ENCODE data around the gene DGKG.

DGKG gene

DNA sequence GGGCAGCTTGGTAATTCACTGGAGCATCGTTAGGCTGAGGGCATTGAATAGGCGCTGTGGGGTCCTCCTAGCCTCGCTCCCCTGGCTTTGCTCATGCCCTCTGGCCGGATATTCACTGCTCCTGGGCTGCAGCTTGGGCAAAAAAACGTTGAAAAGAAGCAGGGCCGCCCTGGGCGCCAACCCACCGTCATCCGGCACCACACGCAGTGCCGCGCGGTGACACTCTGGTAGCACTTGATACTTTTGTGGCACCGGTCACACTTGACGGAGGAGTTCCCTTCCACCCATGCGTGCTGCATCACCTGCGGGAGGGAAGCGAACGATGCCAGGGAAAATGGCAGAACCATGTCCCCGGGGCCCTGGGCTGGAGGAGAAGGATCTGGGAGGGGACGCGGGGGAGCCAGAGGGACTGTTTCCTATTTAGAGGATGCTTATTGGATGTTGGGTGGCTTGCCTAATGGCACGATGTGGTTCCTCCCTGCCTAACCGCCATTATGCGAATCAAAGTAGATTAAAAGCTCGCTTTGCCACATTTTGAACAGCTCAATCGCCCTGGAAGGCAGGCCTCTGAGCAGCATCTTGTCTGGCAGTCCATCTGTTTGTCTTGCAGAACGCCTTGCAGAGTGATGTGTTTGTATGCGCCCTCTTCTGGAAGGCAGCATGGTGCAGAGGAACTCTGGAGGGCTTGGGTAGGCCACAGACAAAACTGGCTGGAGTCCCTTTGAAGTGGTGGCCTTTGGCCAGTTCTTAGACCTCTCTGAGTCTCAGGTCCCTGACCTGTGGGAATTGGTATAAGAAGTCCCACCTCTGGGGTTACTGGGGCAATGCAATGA, 93.2 kb downstream of the DGKG start:
- DNase-seq = no peak

GRCh38 chr3:186267758-186268157, 94.3 kb downstream of the DGKG start:
- no peak for DNase-seq

- no peak for DNase-seq
Measured at GRCh38 chr3:186264608-186265400, 97.2 kb downstream of the DGKG start.

- DNase-seq = peak; percentile 42
Measured at GRCh38 chr3:186261638-186262037, 100.4 kb downstream of the DGKG start.

- DNase-seq = no peak
Measured at GRCh38 chr3:186260726-186261125, 101.3 kb downstream of the DGKG start.

GRCh38 chr3:186259612-186260383, 102.2 kb downstream of the DGKG start:
- peak; percentile 30 for DNase-seq

GRCh38 chr3:186258968-186259367, 103.1 kb downstream of the DGKG start:
- DNase-seq = no peak

DNA sequence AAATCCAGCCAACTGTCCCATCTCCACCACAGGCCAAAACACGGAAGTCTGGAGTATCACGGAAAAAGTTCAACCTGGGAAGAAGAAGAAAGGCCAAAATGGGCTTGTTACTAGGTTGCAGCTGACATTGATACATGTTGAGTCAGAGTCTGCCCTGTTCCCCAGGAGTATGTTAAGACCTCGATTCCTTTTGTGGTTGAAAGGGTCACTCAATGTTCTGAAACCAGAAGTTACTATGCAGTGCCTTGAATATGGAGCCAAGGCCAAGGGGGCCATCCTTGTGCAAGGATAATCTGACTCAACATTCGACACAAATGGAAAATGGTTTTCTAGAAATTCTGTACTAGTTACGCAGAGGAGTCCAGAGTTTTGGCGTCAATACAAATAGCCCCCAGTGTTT, 104.2 kb downstream of the DGKG start:
- DNase-seq = no peak

DNA sequence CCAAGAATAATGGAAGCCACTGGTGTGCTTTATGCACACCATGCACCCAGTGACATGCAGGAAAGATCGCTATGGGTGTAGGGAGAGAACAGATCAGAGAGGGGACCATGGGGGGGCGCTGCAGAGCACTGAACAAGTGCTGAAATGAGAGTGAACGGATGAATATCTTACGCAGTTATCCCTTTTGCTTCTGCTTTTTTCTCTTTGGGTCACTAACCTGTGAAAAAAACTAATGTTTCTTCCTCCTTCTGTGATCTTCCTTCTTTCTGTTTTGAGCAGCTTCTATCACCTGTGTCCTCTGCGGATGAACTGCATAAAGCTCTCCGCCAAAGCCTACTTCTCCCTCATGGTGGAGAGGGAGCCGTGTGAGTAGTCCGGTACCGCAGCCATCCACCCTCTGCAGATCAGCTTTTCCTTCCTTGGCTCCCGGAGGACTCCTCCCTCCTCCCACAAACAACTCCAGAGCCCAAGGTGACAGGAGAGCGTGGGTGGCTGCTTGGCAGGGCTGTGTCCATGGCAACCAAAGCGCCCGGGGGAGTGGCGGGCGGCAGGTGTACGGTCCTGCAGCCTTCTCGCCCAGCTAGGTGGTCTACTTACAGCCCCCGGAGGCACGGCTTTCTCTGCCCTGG, 106.2 kb downstream of the DGKG start:
- DNase-seq = no peak

- no peak for DNase-seq
Measured at GRCh38 chr3:186254676-186255650, 107.1 kb downstream of the DGKG start.

GRCh38 chr3:186251948-186252619, 110.0 kb downstream of the DGKG start:
- DNase-seq = peak; percentile 85

DNA sequence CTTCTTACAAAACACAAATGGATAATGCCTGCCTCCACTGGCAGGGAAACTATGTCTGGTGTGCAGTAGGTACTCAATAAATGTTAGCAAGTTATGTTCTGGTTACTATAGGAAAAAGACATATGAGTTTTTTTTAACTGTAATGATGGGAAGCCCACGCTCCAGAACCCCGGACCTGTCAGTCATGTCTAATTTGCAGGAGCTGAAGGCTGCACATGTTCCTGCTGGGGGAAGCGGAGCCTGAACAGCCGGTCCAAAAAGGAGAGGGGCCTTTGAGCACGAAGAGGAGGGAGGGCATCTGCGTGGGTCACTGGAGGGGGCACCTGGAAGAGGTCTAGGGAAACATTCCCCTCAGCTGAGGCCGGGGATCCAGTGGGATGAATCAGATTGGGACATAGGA, 113.2 kb downstream of the DGKG start:
- no peak for DNase-seq

DNA sequence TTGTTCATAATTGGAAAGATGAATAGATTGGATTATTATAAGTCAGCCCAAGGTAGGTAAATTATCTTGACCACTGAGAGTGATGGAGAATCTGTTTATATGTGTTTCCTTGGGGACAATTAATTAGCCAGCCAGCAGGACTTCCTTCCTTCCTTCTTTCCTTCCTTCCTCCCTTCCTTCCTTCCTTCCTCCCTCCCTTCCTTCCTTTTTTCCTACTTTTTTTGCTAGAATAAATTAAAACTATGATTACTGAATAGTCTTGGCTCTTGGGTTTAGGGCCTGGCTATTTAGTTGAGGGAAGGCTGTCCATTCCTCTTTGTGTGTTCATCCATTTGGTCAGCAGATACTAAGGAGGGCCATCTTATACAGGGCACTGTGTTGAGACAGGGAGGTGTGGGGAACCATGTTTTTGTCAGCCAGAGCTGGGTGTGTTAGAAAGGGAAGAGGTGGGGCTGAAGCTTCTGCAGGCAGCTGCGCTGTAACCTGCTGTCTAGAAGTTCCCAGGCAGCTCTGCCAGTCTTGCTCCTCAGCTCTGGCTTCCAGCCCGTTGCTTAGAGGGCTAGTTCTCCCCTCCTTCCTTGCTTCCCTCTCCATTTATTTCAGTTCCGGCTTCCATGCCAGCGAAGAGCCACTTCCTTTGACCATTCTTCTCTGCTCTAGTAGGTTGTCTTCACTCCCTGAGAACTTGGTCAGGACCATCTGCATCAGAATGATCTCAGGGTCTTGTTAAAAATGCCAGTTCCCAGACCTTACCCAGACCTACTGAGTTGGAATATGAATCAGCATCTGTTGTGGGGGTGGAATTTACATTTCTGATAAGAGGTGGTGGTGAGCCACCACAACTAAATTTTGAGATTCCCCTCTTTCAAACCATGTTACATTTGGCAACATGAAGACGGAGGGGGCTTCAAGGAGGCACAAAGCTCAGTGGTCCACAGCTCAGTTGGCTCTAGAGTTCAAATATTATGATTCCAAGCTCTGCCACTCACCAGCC, 113.9 kb downstream of the DGKG start:
- DNase-seq = no peak

- DNase-seq = no peak
Measured at GRCh38 chr3:186246941-186247340, 115.1 kb downstream of the DGKG start.

DNA sequence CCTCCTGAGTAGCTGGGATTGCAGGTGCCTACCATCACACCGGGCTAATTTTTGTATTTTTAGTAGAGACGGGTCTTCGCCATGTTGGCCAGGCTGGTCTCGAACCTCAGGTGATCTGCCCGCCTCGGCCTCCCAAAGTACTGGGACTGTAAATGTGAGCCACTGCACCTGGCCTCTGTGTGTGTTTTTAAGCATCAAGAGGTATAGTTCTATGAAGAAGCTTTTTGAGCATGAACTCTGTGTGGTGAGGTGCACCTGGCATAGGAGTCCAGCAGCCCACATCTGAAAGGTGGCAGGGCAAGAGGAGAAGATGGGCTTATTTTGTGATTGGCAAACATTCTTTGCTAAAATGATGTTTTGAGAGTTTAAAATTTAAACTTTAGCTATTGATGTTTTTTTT, 118.0 kb downstream of the DGKG start:
- DNase-seq = no peak

- peak; percentile 15 for DNase-seq
Measured at GRCh38 chr3:186241910-186242821, 119.9 kb downstream of the DGKG start.

DNA sequence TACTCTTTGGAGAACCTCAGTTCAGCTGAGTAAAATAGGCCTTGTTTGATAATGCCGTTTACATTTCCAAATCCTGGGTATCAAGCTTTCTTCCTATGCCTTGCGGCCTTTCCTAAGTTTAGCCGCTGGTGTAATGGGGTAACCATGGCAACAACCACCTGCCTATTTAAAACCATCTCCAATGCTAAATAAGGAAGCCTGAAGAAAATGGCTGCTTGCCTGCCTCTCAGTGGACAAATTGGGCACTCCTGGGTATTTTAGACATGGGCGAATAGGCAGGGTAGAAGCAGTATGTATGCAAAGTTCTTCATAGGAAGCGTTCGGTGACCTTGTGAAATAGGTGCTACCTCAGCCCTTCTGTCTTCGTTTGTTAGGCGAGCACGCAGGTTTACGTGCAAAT, 122.7 kb downstream of the DGKG start:
- no peak for DNase-seq

- DNase-seq = no peak
Measured at GRCh38 chr3:186237915-186238314, 124.1 kb downstream of the DGKG start.
